ENCODE data around the gene TGFA.

TGFA gene

GRCh38 chr2:70520825-70521224 lies 32.8 kb downstream of the TGFA start:
- ATAC-seq = no peak
- Mint-ChIP-seq H3K27ac (no peak overlapping the region), H3K4me1 (peaks cover 42% of the 10 kb centered on the region), H3K4me3 (no peak overlapping the region), H3K36me3 (no peaks in the 10 kb centered on the region), H3K9me3 (no peaks in the 10 kb centered on the region)
- no peak for DNase-seq (ENCODE audit: low spot score in 2 of 2)

DNA sequence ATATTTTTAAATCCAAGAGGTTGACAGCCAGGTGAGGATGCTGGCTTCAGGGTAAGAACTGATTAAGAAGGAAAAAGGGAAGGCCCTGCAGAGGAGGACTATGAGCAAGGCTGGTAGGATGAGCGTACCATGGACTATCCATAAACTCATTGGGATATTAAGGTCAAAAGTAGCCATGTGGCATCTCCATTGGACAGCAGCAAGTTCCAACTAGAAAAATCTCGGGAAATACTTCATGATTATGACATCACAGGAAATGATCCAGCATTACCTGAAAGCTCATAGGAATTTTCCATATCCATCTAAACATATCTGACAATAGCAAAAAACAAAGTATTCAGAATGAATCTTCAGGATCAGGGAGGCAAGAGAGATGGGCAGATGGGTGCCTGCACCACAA lies 34.2 kb downstream of the TGFA start:
- Mint-ChIP-seq H3K4me3 (no peak overlapping the region), H3K9me3 (no peaks in the 10 kb centered on the region), H3K36me3 (no peaks in the 10 kb centered on the region), H3K27ac (no peak overlapping the region), H3K4me1 (peaks cover 35% of the 10 kb centered on the region)
- ATAC-seq (no peak), DNase-seq (ENCODE audit: low spot score in 2 of 2) (no peak)

- no peak for ATAC-seq
- Mint-ChIP-seq H3K36me3 (no peaks in the 10 kb centered on the region), H3K4me1 (peaks cover 26% of the 10 kb centered on the region), H3K27ac (no peak overlapping the region), H3K4me3 (no peak overlapping the region), H3K9me3 (no peaks in the 10 kb centered on the region)
- DNase-seq (ENCODE audit: low spot score in 2 of 2) = no peak
Measured at GRCh38 chr2:70518557-70518956, 35.1 kb downstream of the TGFA start.

- Mint-ChIP-seq H3K36me3 (no peaks in the 10 kb centered on the region), H3K4me1 (peaks cover 22% of the 10 kb centered on the region), H3K27ac (no peak overlapping the region), H3K4me3 (no peak overlapping the region), H3K9me3 (no peaks in the 10 kb centered on the region)
- ATAC-seq (no peak), DNase-seq (ENCODE audit: low spot score in 2 of 2) (no peak)
Measured at GRCh38 chr2:70517804-70518203, 35.8 kb downstream of the TGFA start.

GRCh38 chr2:70516596-70516995 lies 37.0 kb downstream of the TGFA start:
- Mint-ChIP-seq H3K9me3 (no peaks in the 10 kb centered on the region), H3K36me3 (no peaks in the 10 kb centered on the region), H3K4me3 (peak overlapping the region; percentile 6), H3K27ac (peak overlapping the region; percentile 29), H3K4me1 (peaks cover 22% of the 10 kb centered on the region)
- DNase-seq (ENCODE audit: low spot score in 2 of 2) (peak in 1 of 2 donors; percentile 4), ATAC-seq (peak; percentile 93)

- H3K4me3 Mint-ChIP-seq = peak overlapping the region; percentile 6
- peak; percentile 15 for ATAC-seq
Measured at GRCh38 chr2:70515938-70516337, 37.7 kb downstream of the TGFA start.

DNA sequence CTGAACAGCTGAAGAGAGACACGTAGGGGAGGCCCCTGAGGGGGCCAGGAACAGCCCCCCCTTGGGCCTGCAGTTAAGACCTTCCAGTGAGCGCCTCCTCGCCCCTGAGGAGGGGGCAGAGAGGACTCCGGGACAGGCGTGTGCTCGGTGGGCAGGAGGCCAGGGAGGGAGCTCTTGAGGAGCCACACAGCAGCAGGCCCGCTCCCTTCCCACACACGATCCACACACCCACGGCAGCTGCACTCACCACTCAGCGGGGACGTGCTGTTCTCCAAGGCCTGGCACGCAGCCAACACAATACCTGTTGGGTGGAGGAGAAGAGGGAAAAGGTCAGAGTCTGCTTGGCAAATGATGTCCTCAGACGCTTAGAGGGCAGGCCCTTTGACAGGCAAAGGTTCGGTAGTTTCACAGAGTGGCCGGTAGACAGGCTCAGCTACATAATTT lies 39.0 kb downstream of the TGFA start:
- ATAC-seq (no peak), DNase-seq (ENCODE audit: low spot score in 2 of 2) (no peak)
- Mint-ChIP-seq H3K4me1 (peaks cover 28% of the 10 kb centered on the region), H3K9me3 (no peaks in the 10 kb centered on the region), H3K36me3 (no peaks in the 10 kb centered on the region), H3K4me3 (no peak overlapping the region), H3K27ac (no peak overlapping the region)

More at GRCh38 chr2:70515938-70516337, 37.7 kb downstream of the TGFA start:
- Mint-ChIP-seq H3K36me3 (no peaks in the 10 kb centered on the region), H3K27ac (no peak overlapping the region), H3K4me1 (peaks cover 22% of the 10 kb centered on the region), H3K9me3 (no peaks in the 10 kb centered on the region)
- no peak for DNase-seq (ENCODE audit: low spot score in 2 of 2)

- no peaks in the 10 kb centered on the region for H3K36me3 Mint-ChIP-seq
- no peak overlapping the region for H3K27ac Mint-ChIP-seq
Measured at GRCh38 chr2:70513738-70514137, 39.9 kb downstream of the TGFA start.

DNA sequence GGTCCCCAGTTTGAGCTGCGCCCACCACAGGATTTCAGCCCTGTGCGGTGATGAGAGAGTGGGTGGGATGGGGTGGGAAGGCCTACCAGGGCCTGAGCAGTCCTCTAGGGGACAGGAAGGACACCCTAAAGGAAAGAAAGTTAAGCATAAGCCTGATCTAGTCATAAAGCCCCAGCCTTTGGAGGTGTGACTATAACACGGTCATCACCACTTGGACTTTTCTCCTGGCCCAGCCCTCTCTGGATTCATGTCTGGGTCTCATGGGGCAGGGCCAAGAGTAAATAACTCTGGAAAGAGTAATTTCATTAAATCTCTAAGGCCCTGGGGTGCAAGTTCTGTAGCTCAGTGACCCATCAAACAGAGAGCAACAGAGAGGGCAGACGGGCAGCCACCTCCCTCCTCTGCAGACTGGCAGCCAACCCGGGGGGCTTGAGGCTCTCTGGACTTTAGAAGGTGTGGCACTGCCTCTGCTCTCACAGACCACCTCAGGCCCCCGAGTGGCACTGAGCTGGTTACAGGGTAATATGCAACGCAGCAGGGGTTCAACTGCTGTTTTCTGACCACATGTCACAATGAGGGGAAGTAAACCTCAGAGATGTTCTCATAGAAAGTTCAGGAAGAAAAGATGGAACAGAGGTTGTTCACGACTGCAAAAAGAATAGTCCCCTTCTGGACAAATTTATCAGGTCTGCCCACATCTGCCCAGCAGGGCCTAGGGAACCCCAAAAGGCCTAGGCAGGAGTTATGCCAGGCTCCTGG lies 41.5 kb downstream of the TGFA start:
- no peak for ATAC-seq
- Mint-ChIP-seq H3K4me1 (peaks cover 21% of the 10 kb centered on the region), H3K4me3 (no peak overlapping the region), H3K9me3 (no peaks in the 10 kb centered on the region), H3K36me3 (no peaks in the 10 kb centered on the region), H3K27ac (no peak overlapping the region)
- DNase-seq (ENCODE audit: low spot score in 2 of 2) = no peak

More at GRCh38 chr2:70513738-70514137, 39.9 kb downstream of the TGFA start:
- Mint-ChIP-seq H3K4me1 (peaks cover 28% of the 10 kb centered on the region), H3K4me3 (no peak overlapping the region), H3K9me3 (no peaks in the 10 kb centered on the region)
- ATAC-seq = no peak
- no peak for DNase-seq (ENCODE audit: low spot score in 2 of 2)

DNA sequence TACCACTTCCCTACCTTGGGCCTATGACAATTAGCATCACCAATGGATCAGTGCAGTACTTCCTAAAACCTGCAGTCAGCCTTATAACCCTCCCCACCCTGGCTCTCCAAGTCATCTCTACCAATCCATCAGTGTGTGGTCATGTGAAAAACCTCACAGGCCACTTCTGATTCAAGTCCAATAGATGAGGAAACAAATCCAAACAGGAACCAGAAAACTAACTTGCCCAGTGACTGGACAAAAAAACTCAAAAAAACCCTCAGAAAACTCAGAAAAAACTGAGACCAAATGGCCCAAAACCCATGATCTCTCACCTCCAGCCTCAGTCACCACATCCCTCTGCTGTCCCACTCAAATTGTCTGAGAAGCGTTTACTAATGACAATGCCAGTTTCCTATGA lies 43.3 kb downstream of the TGFA start:
- Mint-ChIP-seq H3K4me3 (no peak overlapping the region), H3K9me3 (no peaks in the 10 kb centered on the region), H3K36me3 (no peaks in the 10 kb centered on the region), H3K4me1 (peaks cover 6% of the 10 kb centered on the region), H3K27ac (no peak overlapping the region)
- ATAC-seq (no peak), DNase-seq (ENCODE audit: low spot score in 2 of 2) (no peak)

- no peaks in the 10 kb centered on the region for H3K9me3 Mint-ChIP-seq
- H3K27ac Mint-ChIP-seq = no peak overlapping the region
- ATAC-seq (no peak), DNase-seq (ENCODE audit: low spot score in 2 of 2) (no peak)
- no peaks in the 10 kb centered on the region for H3K36me3 Mint-ChIP-seq
- peaks cover 6% of the 10 kb centered on the region for H3K4me1 Mint-ChIP-seq
- H3K4me3 Mint-ChIP-seq = no peak overlapping the region
Measured at GRCh38 chr2:70509565-70509964, 44.1 kb downstream of the TGFA start.

- Mint-ChIP-seq H3K36me3 (no peaks in the 10 kb centered on the region), H3K4me1 (peaks cover 6% of the 10 kb centered on the region), H3K9me3 (no peaks in the 10 kb centered on the region), H3K4me3 (no peak overlapping the region), H3K27ac (no peak overlapping the region)
- DNase-seq (ENCODE audit: low spot score in 2 of 2) = no peak
- ATAC-seq = no peak
Measured at GRCh38 chr2:70508711-70509462, 44.7 kb downstream of the TGFA start.

DNA sequence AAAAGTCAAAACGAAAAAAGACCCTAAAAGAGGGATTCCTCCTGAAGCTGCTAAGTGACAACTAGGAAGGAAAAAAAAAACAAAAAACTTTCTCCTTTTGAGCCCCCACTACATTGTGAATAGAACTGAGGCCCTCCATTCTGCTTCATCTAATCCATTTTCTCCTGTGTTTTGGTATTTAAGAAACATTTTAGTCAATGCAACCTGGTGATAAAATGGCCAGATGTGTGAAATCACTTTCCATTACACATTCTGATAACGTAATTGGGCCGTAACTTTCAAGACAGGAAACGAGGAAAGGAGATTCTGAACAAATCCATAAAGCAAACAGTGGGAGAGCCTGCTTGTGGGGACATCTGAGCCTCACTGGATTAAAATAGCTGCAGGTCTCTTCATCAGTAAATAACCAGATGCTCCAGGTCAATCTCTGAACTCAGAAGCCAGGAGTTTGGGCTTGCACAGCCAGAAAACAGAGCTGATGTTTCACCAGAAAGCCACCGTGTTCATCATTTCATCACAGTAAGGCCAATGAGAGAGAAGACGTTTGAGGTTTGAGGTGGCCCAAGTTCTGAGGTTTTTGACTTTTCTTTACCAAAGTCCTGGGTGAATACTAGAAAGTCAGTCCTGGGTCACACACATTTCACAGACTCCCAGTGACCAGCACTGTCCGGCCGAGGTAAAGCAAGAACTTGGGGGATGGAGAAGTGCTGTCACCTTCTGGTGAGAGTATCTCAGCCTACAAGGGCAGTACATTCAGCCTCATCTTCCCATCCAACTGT lies 47.8 kb downstream of the TGFA start:
- H3K36me3 Mint-ChIP-seq = no peaks in the 10 kb centered on the region
- H3K4me3 Mint-ChIP-seq = no peak overlapping the region
- H3K9me3 Mint-ChIP-seq = no peaks in the 10 kb centered on the region
- H3K4me1 Mint-ChIP-seq = peaks cover 14% of the 10 kb centered on the region
- ATAC-seq (no peak), DNase-seq (ENCODE audit: low spot score in 2 of 2) (no peak)
- H3K27ac Mint-ChIP-seq = no peak overlapping the region

DNA sequence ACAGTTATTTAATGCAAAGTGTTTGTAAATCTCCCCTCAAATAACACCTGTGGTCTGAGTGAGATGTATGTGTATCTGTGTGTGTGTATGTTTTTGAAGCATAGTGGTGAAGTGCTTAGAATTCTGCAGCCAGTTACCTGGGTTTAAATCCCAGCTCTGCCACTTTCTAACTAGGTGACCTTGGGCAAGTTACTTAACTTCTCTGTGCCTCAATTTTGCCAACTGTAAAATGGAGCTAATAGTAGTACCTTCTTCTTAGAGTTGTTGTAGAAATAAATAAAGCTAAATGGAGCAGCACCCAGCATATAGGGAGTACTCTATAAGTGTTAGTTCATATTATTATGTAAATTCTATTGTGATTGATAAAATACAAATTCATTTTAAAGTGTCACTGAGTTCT lies 48.9 kb downstream of the TGFA start:
- Mint-ChIP-seq H3K27ac (no peak overlapping the region), H3K36me3 (no peaks in the 10 kb centered on the region), H3K4me1 (peaks cover 8% of the 10 kb centered on the region), H3K9me3 (no peaks in the 10 kb centered on the region), H3K4me3 (no peak overlapping the region)
- ATAC-seq (no peak), DNase-seq (ENCODE audit: low spot score in 2 of 2) (no peak)

GRCh38 chr2:70503896-70504295 lies 49.7 kb downstream of the TGFA start:
- H3K4me1 Mint-ChIP-seq = peaks cover 8% of the 10 kb centered on the region
- H3K4me3 Mint-ChIP-seq = no peak overlapping the region
- DNase-seq (ENCODE audit: low spot score in 2 of 2) = no peak
- no peak for ATAC-seq
- H3K36me3 Mint-ChIP-seq = no peaks in the 10 kb centered on the region
- H3K27ac Mint-ChIP-seq = no peak overlapping the region
- no peaks in the 10 kb centered on the region for H3K9me3 Mint-ChIP-seq
